Activated T-helper 1 cell treated with anti-CD3 and anti-CD28 coated beads, Interleukin-12 subunit alpha, Interleukin-12 subunit beta, Interleukin-2, Interleukin-4 antibody, amounts not matched to agents 30 ng/mL and 10 ng/mL and 1 ng/mL, durations not matched to agents 14 hours and 24 hours and 36 hours (primary cell): ENCODE measurements around the gene BSPRY. TPM values are rescaled to one million over a fixed set of nuclear protein-coding genes. Genes with fewer than 3 reads are reported as not detected.
"Not testable (repeated sequence)": the region's sequence is repeated elsewhere in the genome, so short reads cannot be mapped to it uniquely, and the experiment has no call there.

Source experiments
- DNase-seq: peaks from one replicate; pipeline ENCODE4 v3.0.0; 2021; ENCODE audit warnings: low spot score
- H3K27ac Mint-ChIP-seq: one replicate; pipeline ENCODE4 v1.8.0; 2021; ENCODE audit warnings: mild to moderate bottlenecking, mixed read lengths
- H3K27me3 Mint-ChIP-seq: one replicate; pipeline ENCODE4 v1.8.0; 2022; ENCODE audit warnings: mild to moderate bottlenecking, moderate library complexity, mixed read lengths; ENCODE audit not compliant: insufficient read depth
- H3K36me3 Mint-ChIP-seq: one replicate; pipeline ENCODE4 v1.8.0; 2021; ENCODE audit warnings: low read depth, mixed read lengths
- H3K4me1 Mint-ChIP-seq: one replicate; pipeline ENCODE4 v1.8.0; 2021; ENCODE audit warnings: low read depth, mixed read lengths
- H3K4me3 Mint-ChIP-seq: one replicate; pipeline ENCODE4 v1.8.0; 2021; ENCODE audit warnings: mild to moderate bottlenecking, moderate library complexity, mixed read lengths
- H3K9me3 Mint-ChIP-seq: one replicate; pipeline ENCODE4 v1.8.0; 2021; ENCODE audit warnings: mixed read lengths
- intact Hi-C: fragments of 100-400 bp; cut with micrococcal nuclease; formaldehyde crosslinking; loops from one replicate; pipeline ENCODE4 v1.15.1; 2024
- total RNA-seq: library from RNA; stranded (reverse); gene quantifications from 2 replicates; pipeline ENCODE4 v1.2.3, GENCODE V29; 2022

The BSPRY gene
- total RNA-seq, 1 donor from 2014 or later, result 12.3 TPM

DNA sequence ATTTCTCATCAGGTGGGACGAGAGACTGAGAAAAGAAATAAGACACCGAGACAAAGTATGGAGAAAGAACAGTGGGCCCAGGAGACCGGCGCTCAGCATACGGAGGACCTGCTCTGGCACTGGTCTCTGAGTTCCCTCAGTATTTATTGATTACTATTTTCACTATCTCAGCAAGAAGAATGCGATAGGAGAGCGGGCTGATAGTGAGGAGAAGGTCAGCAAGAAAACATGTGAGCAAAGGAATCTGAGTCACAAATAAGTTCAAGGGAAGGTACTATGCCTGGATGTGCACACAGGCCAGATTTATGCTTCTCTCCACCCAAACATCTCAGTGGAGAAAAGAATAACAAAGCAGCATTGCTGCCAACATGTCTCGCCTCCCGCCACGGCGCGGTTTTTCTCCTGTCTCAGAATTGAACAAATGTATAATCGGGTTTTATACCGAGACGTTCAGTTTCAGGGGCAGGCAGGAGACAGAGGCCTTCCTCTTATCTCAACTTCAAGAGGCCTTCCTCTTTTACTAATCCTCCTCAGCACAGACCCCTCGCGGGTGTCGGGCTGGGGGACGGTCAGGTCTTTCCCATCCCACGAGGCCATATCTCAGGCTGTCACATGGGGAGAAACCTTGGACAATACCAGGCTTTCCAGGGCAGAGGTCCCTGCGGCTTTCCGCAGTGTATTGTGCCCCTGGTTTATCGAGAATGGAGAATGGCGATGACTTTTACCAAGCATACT is 29.9 kb downstream of the BSPRY start:
- H3K4me3 Mint-ChIP-seq, DNase-seq, intact Hi-C loops, H3K36me3 Mint-ChIP-seq, H3K9me3 Mint-ChIP-seq, H3K27me3 Mint-ChIP-seq: not testable (repeated sequence)
- H3K27ac Mint-ChIP-seq, result peak overlapping the region; percentile 12
- peaks cover 18% of the 10 kb centered on the region for H3K4me1 Mint-ChIP-seq

DNA sequence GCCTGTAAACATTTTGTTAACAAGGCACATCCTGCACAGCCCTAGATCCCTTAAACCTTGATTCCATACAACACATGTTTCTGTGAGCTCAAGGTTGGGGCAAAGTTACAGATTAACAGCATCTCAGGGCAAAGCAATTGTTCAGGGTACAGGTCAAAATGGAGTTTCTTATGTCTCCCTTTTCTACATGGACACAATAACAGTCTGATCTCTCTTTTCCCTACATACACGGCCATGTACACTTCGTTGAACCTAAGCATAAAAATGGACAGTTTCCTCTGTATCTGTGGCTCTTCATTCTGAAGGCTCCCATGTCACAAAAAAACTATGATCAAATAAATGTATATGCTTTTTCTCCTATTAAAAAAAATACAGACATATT is 30.5 kb downstream of the BSPRY start:
- H3K4me3 Mint-ChIP-seq, H3K36me3 Mint-ChIP-seq, H3K27me3 Mint-ChIP-seq, intact Hi-C loops, H3K27ac Mint-ChIP-seq, DNase-seq, H3K9me3 Mint-ChIP-seq: not testable (repeated sequence)
- H3K4me1 Mint-ChIP-seq, result peaks cover 17% of the 10 kb centered on the region

DNA sequence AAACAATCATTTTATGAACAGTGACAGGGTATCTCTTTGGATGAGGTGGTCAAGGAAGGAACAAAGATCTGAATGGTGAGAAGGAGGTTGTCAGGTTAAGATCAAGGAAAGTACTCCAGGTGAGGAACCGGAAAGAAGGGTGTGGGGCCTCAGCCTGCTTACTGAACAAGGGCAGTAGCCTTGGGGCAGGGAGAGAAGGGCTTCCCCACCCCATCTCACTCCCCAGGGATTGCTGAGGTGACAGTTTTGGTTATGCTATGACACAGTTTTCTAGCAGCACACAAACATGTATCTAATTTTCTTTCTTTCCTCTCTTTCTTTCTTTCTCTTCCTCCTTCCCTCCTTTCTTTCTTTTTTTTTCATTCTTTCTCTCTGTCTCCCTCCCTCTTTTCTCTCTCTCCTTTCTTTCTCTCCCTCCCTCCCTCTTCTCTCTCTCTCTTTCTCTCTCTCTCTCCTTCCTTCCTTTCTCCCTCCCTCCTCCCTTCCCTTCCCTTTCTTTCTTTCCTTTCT is 31.6 kb downstream of the BSPRY start:
- no peak overlapping the region for H3K27ac Mint-ChIP-seq
- H3K4me1 Mint-ChIP-seq, result peaks cover 6% of the 10 kb centered on the region
- no peaks in the 10 kb centered on the region for H3K36me3 Mint-ChIP-seq
- no peaks in the 10 kb centered on the region for H3K27me3 Mint-ChIP-seq
- no peak for DNase-seq
- H3K4me3 Mint-ChIP-seq, result no peak overlapping the region
- intact Hi-C loops, result no loop called here
- no peaks in the 10 kb centered on the region for H3K9me3 Mint-ChIP-seq

DNA sequence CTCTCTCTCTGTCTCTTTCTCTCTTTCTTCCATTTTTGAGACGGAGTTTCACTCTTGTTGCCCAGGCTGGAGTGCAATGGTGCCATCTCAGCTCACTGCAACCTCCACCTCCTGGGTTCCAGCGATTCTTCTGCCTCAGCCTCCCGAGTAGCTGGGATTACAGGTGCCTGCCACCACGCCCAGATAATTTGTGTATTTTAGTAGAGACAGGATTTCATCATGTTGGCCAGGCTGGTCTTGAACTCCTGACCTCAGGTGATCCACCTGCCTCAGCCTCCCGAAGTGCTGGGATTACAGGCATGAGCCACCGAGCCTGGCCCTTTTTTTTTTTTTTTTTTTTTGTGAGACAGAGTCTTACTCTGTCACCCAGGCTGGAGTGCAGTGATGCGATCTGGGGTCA is 32.1 kb downstream of the BSPRY start:
- intact Hi-C loops, H3K4me1 Mint-ChIP-seq, H3K4me3 Mint-ChIP-seq, H3K9me3 Mint-ChIP-seq, H3K27me3 Mint-ChIP-seq, DNase-seq, H3K36me3 Mint-ChIP-seq: not testable (repeated sequence)
- peak overlapping the region; percentile 40 for H3K27ac Mint-ChIP-seq

GRCh38 chr9:113381909-113382411 is 32.6 kb downstream of the BSPRY start:
- peaks cover 2% of the 10 kb centered on the region for H3K36me3 Mint-ChIP-seq
- H3K27ac Mint-ChIP-seq, result no peak overlapping the region
- no peak for DNase-seq
- H3K4me3 Mint-ChIP-seq, result no peak overlapping the region
- H3K27me3 Mint-ChIP-seq, result no peaks in the 10 kb centered on the region
- H3K9me3 Mint-ChIP-seq, result no peaks in the 10 kb centered on the region
- intact Hi-C loops, result no loop called here
- peaks cover 6% of the 10 kb centered on the region for H3K4me1 Mint-ChIP-seq

DNA sequence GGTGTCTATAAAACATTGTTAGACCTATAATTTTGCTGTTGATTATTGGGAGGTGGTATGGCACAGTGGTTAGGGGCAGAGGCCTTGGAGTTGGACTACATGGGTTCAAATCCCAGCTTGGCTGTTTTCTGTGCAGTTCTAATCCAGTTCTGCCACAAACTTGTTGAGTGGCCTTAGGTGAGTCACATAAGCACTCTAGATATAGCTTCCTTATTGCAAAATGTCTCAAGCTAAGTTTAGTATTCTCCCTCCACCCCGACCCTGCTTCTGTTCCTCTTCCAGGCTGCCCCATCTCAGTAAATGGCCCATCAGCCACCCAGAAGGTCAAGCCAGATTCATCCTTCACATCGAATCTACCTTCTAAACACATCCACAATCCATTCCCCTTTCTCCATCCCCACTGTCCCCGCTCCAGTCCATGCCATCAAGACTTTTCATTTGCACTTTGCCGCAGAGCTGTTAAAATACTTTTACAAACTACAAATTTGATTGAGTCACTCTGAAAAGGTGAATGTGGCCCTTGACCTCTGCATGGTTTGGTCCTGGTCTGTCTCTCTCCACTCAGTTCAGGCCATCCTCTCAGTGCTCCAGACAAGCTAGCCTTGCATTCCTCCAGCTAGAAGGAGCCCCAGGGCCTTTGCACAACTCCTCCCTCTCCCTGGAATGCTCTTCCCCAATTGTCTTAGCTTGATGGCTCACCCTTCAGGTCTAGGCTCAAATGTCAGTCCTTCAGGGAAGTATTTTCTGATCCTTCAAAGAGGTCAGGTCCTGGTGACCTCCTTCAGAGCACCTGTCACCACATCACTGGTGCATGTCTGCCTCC is 37.4 kb downstream of the BSPRY start:
- H3K27ac Mint-ChIP-seq, result no peak overlapping the region
- peaks cover 11% of the 10 kb centered on the region for H3K36me3 Mint-ChIP-seq

GRCh38 chr9:113387560-113388230 is 38.4 kb downstream of the BSPRY start:
- Mint-ChIP-seq H3K36me3 (peaks cover 12% of the 10 kb centered on the region), H3K4me3 (no peak overlapping the region), H3K27ac (no peak overlapping the region), H3K9me3 (no peaks in the 10 kb centered on the region), H3K27me3 (no peaks in the 10 kb centered on the region), H3K4me1 (no peaks in the 10 kb centered on the region)
- intact Hi-C loops, result no loop called here
- DNase-seq, result no peak

More for the DNA sequence above, 37.4 kb downstream of the BSPRY start:
- Mint-ChIP-seq H3K9me3 (no peaks in the 10 kb centered on the region), H3K4me1 (no peaks in the 10 kb centered on the region), H3K4me3 (no peak overlapping the region), H3K27me3 (no peaks in the 10 kb centered on the region)
- intact Hi-C loops, result no loop called here
- DNase-seq, result no peak

DNA sequence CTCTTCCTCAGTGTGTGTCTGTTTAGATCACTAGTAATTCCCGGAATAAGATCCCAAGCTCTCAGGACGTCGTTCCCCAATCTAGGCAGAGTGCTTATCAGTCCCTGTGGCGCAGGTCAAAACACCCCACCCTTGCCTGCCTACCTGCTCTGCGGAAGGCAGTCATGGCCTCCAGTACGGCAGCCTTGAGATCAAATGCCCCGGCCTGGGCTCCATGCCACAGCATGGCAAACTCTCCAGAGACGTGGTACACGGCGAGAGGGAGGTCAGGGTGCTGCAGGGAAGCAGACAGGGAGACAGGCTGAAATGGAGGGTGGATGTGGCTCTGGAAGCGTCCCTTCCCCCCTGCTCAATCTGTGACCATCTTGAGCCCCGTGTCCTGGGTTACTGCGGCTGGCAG is 39.5 kb downstream of the BSPRY start:
- DNase-seq, result no peak
- Mint-ChIP-seq H3K36me3 (peaks cover 12% of the 10 kb centered on the region), H3K27ac (no peak overlapping the region), H3K27me3 (no peaks in the 10 kb centered on the region), H3K9me3 (no peaks in the 10 kb centered on the region), H3K4me3 (no peak overlapping the region), H3K4me1 (no peaks in the 10 kb centered on the region)
- intact Hi-C loops, result no loop called here

GRCh38 chr9:113389451-113389850 is 40.1 kb downstream of the BSPRY start:
- H3K27me3 Mint-ChIP-seq, result no peaks in the 10 kb centered on the region
- DNase-seq, result no peak
- intact Hi-C loops, result no loop called here
- H3K27ac Mint-ChIP-seq, result no peak overlapping the region
- H3K36me3 Mint-ChIP-seq, result peaks cover 12% of the 10 kb centered on the region
- H3K9me3 Mint-ChIP-seq, result no peaks in the 10 kb centered on the region
- no peak overlapping the region for H3K4me3 Mint-ChIP-seq
- no peaks in the 10 kb centered on the region for H3K4me1 Mint-ChIP-seq

DNA sequence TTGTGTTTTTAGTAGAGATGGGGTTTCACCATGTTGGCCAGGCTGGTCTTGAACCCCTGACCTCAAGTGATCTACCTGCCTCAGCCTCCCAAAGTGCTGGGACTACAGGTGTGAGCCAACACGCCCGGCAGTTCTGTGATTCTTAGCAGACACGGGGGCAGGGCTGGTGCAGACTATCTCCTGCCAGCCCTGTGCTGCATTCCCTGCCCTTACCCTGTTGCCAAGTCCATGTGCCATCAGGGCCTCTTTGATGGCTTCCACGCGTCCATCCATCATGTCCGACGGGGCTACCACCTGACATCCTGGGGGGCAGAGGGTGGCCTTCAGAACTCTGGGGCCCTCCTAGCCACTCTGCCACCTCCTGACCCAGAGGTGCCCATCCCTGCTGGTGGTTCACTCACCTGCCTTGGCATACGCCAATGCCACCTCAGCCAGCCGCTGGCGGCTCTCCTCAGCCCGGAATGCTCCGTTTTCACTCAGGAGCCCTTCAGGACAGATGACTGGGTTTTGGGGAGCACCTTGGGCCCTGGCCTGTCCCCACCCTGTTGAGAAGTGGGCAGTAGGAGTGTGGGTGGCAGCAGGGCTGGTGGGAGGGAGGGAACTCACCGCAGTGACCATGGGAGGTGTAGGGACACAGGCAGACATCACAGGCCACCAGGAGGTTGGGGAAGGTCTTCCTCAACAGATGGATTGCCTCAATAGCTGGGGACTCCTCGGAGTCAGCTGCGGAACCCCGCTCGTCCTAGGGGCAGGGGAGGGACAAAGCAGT is 41.0 kb downstream of the BSPRY start:
- H3K4me3 Mint-ChIP-seq, result no peak overlapping the region
- DNase-seq, result no peak
- no peaks in the 10 kb centered on the region for H3K9me3 Mint-ChIP-seq
- H3K27ac Mint-ChIP-seq, result no peak overlapping the region
- H3K36me3 Mint-ChIP-seq, result peaks cover 14% of the 10 kb centered on the region
- H3K4me1 Mint-ChIP-seq, result no peaks in the 10 kb centered on the region
- intact Hi-C loops, result no loop called here
- H3K27me3 Mint-ChIP-seq, result no peaks in the 10 kb centered on the region

DNA sequence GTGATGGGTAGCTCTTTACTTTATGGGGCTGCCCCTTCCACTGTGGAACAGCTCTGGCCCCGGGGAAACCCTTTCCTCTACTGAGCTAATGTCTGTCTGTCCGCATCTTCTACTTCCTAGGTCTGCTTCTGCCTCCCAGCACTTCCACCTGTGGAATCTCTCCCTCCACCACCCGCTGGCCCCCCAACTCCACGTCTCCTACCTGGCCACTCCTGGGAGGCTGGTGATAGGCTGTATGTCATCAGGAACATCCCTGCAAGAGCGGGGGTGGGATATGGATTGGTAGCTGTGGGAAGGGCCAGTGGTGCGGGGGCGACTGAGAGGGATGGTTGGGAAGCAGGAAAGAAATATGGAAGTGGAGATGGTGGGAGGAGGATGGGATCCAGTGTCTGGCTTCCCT is 42.6 kb downstream of the BSPRY start:
- Mint-ChIP-seq H3K4me3 (no peak overlapping the region), H3K9me3 (no peaks in the 10 kb centered on the region), H3K4me1 (peaks cover 7% of the 10 kb centered on the region), H3K27ac (no peak overlapping the region), H3K36me3 (peaks cover 15% of the 10 kb centered on the region), H3K27me3 (no peaks in the 10 kb centered on the region)
- intact Hi-C loops, result no loop called here
- DNase-seq, result no peak

GRCh38 chr9:113393281-113393680 is 43.9 kb downstream of the BSPRY start:
- H3K27me3 Mint-ChIP-seq, result no peaks in the 10 kb centered on the region
- H3K4me3 Mint-ChIP-seq, result no peak overlapping the region
- H3K4me1 Mint-ChIP-seq, result peaks cover 7% of the 10 kb centered on the region
- intact Hi-C loops, result no loop called here
- no peak overlapping the region for H3K27ac Mint-ChIP-seq
- H3K36me3 Mint-ChIP-seq, result peaks cover 13% of the 10 kb centered on the region
- no peaks in the 10 kb centered on the region for H3K9me3 Mint-ChIP-seq
- DNase-seq, result no peak
